Fibroblast of skin of left biceps (primary cell): ENCODE data around the gene LRRC37A2.
"Not testable (repeated sequence)": the region's sequence is repeated elsewhere in the genome, so short reads cannot be mapped to it uniquely, and the experiment has no call there.

Source experiments
- DNase-seq, 2 experiments: peaks; one replicate each; pipeline ENCODE4 v3.0.0-alpha.2; 2013; ENCODE audit warnings: low read depth in 2 of 2

The LRRC37A2 gene

GRCh38 chr17:46512168-46512567 lies at the start of gene LRRC37A2:
LRRC37A2 (plus strand) TSS chr17:46512468; CDS start chr17:46512713, 245 bp downstream.
- not testable (repeated sequence) for DNase-seq

GRCh38 chr17:46467618-46468017 lies 44.6 kb upstream of the LRRC37A2 start:
- DNase-seq: not testable (repeated sequence)

- DNase-seq: not testable (repeated sequence)
Measured at GRCh38 chr17:46474489-46474888, 37.8 kb upstream of the LRRC37A2 start.

GRCh38 chr17:46475583-46475982 lies 36.7 kb upstream of the LRRC37A2 start:
- DNase-seq: not testable (repeated sequence)

GRCh38 chr17:46478823-46479222 lies 33.4 kb upstream of the LRRC37A2 start:
- DNase-seq: not testable (repeated sequence)

- DNase-seq: not testable (repeated sequence)
Measured at GRCh38 chr17:46481310-46481709, 31.0 kb upstream of the LRRC37A2 start.

GRCh38 chr17:46492021-46492420 lies 20.2 kb upstream of the LRRC37A2 start:
- DNase-seq: not testable (repeated sequence)

- not testable (repeated sequence) for DNase-seq
Measured at GRCh38 chr17:46499437-46500139, 12.7 kb upstream of the LRRC37A2 start.

- not testable (repeated sequence) for DNase-seq
Measured at GRCh38 chr17:46505896-46506295, 6.4 kb upstream of the LRRC37A2 start.

GRCh38 chr17:46534716-46535115 lies 22.4 kb downstream of the LRRC37A2 start:
- not testable (repeated sequence) for DNase-seq

GRCh38 chr17:46548607-46549006 lies 36.3 kb downstream of the LRRC37A2 start:
- DNase-seq: not testable (repeated sequence)

GRCh38 chr17:46559155-46559554 lies 46.9 kb downstream of the LRRC37A2 start:
- DNase-seq: not testable (repeated sequence)

GRCh38 chr17:46560048-46560447 lies 47.8 kb downstream of the LRRC37A2 start:
- DNase-seq: not testable (repeated sequence)

- not testable (repeated sequence) for DNase-seq
Measured at GRCh38 chr17:46566284-46566683, 54.0 kb downstream of the LRRC37A2 start.

GRCh38 chr17:46566980-46567379 lies 54.7 kb downstream of the LRRC37A2 start:
- DNase-seq: not testable (repeated sequence)

GRCh38 chr17:46571796-46572195 lies 59.5 kb downstream of the LRRC37A2 start:
- not testable (repeated sequence) for DNase-seq

GRCh38 chr17:46579083-46580075 lies 67.1 kb downstream of the LRRC37A2 start, which contains the start of gene ARL17A:
ARL17A (minus strand) TSS chr17:46579691; CDS start chr17:46576322, 3,369 bp downstream.
- DNase-seq: not testable (repeated sequence)

GRCh38 chr17:46580082-46580481 lies 67.8 kb downstream of the LRRC37A2 start:
- not testable (repeated sequence) for DNase-seq

GRCh38 chr17:46585444-46585843 lies 73.2 kb downstream of the LRRC37A2 start:
- not testable (repeated sequence) for DNase-seq

GRCh38 chr17:46590157-46591146 lies 78.2 kb downstream of the LRRC37A2 start, which contains the start of gene NSF:
NSF (plus strand) TSS chr17:46590669; CDS start chr17:46590776, 107 bp downstream.
- DNase-seq: not testable (repeated sequence)

GRCh38 chr17:46591332-46591731 lies 79.1 kb downstream of the LRRC37A2 start:
- not testable (repeated sequence) for DNase-seq
